Uterus (tissue), 4 donors: Measurements from ENCODE around the gene CTH. TPM values are rescaled to one million over a fixed set of nuclear protein-coding genes. Genes with fewer than 3 reads are reported as not detected.

Experiments
- DNase-seq, 2 donors: peaks; one replicate each; pipeline ENCODE4 v3.0.0-alpha.2; 2019 to 2020
- H3K27ac ChIP-seq, 2 donors: fragments of 200-600 bp; sonication (generic); 1 replicate in 1 of 2; 2 replicates in 1 of 2; pipeline ENCODE4 v1.5.1; 2016 to 2018
- H3K27me3 ChIP-seq, 2 donors: fragments of 200-600 bp; sonication (generic); one replicate each; pipeline ENCODE4 v1.5.1; 2018 to 2019; ENCODE audit warnings: control low read depth in 1 of 2
- H3K36me3 ChIP-seq, 2 donors: fragments of 200-600 bp; sonication (generic); one replicate each; pipeline ENCODE4 v1.5.1; 2019; ENCODE audit warnings: control low read depth in 1 of 2
- H3K4me1 ChIP-seq, 2 donors: fragments of 200-600 bp; sonication (generic); one replicate each; pipeline ENCODE4 v1.5.1; 2018 to 2019; ENCODE audit warnings: control low read depth in 1 of 2
- H3K4me3 ChIP-seq, 2 donors: fragments of 200-600 bp; sonication (generic); 1 replicate in 1 of 2; 2 replicates in 1 of 2; pipeline ENCODE4 v1.5.1; 2018 to 2019; ENCODE audit warnings: mild to moderate bottlenecking in 1 of 2
- H3K9me3 ChIP-seq, 2 donors: fragments of 200-600 bp; sonication (generic); one replicate each; pipeline ENCODE4 v1.5.1; 2019; ENCODE audit warnings: control low read depth in 1 of 2
- POLR2A ChIP-seq, 2 donors: fragments of 450-650 bp; IDR thresholded peaks; one replicate each; pipeline ENCODE4 v1.6.1; 2016; ENCODE audit warnings: antibody characterized with exemption in 2 of 2, mild to moderate bottlenecking in 1 of 2, moderate library complexity in 1 of 2
- intact Hi-C: fragments of 100-400 bp; cut with DNase I; formaldehyde crosslinking; loops from one replicate; pipeline ENCODE4 v1.15.1; 2023; ENCODE audit warnings: low total_unique reads
- total RNA-seq, 4 donors: library from RNA; depleted of rRNA in 3 of 4; stranded (reverse); fragments of >200 nt in 3 of 4; gene quantifications; one replicate each; pipeline versions ENCODE4 v1.1.0 to v1.2.4, GENCODE V29; 2014 to 2023
- TF ChIP-seq, protein P1 (sequence below), 4 experiments: fragments of 200-600 bp in 2 of 4; fragments of 450-650 bp in 2 of 4; sonication (generic) in 2 of 4; IDR thresholded peaks; one replicate each; pipeline ENCODE4 v1.5.1; 2016 to 2019; ENCODE audit warnings: antibody characterized with exemption in 4 of 4, mild to moderate bottlenecking in 2 of 4, moderate library complexity in 1 of 4
- donor health status: DM: yes; HTN: yes; CAD: no.

CTH gene
- total RNA-seq, 4 donors from 2014 or later: 1.0 to 11.2 (median 3.5) TPM

DNA sequence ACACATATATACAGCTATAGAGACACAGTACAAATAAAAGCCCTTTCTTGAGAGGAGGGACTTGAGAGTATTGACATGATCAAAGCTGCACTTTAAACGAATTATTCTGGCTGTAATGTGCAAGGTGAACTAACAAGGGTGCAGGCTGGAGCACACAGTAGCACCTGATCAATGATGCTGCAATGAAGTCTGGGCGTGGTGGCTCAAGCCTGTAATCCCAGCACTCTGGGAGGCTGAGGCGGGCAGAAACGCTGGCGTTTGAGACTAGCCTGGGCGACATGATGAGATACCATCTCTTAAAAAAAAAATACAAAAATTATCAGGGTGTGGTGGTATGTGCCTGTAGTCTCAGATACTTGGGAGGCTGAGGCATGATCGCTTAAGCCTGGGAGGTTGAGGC lies 14.1 kb upstream of the CTH start:
- no peaks in the 10 kb centered on the region for H3K9me3 ChIP-seq
- TF ChIP-seq, protein P1, sequence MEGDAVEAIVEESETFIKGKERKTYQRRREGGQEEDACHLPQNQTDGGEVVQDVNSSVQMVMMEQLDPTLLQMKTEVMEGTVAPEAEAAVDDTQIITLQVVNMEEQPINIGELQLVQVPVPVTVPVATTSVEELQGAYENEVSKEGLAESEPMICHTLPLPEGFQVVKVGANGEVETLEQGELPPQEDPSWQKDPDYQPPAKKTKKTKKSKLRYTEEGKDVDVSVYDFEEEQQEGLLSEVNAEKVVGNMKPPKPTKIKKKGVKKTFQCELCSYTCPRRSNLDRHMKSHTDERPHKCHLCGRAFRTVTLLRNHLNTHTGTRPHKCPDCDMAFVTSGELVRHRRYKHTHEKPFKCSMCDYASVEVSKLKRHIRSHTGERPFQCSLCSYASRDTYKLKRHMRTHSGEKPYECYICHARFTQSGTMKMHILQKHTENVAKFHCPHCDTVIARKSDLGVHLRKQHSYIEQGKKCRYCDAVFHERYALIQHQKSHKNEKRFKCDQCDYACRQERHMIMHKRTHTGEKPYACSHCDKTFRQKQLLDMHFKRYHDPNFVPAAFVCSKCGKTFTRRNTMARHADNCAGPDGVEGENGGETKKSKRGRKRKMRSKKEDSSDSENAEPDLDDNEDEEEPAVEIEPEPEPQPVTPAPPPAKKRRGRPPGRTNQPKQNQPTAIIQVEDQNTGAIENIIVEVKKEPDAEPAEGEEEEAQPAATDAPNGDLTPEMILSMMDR (IDR thresholded peaks at IDR 0.05): no peak
- no peak for TF ChIP-seq POLR2A (IDR thresholded peaks at IDR 0.05)
- no peaks in the 10 kb centered on the region for H3K4me1 ChIP-seq
- H3K4me3 ChIP-seq: no peak overlapping the region
- intact Hi-C loops: no loop called here
- no peak overlapping the region for H3K27ac ChIP-seq
- no peaks in the 10 kb centered on the region for H3K27me3 ChIP-seq
- DNase-seq: no peak
- no peaks in the 10 kb centered on the region for H3K36me3 ChIP-seq

DNA sequence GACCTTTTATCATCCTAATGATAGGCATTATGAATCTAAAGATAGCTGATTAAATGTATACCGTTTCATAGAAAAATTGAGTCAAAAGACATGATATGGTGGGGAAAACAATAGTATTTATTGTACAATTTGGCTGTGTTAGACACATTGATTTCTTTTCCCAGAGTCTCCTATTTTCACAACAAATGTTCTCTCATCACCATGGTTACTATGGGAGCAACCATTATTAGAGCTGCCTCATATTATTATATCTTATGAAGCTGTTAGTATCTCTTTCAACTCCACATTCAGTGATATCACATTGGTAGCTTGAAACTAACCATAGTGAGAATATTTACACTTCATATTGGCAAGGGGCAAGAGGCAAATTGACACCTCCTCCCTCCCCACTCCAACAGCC lies 10.7 kb upstream of the CTH start:
- H3K9me3 ChIP-seq: no peaks in the 10 kb centered on the region
- H3K4me1 ChIP-seq: no peaks in the 10 kb centered on the region
- H3K27me3 ChIP-seq: no peaks in the 10 kb centered on the region
- DNase-seq: no peak
- H3K27ac ChIP-seq: no peak overlapping the region
- no peak for TF ChIP-seq POLR2A (IDR thresholded peaks at IDR 0.05)
- TF ChIP-seq, protein P1 (IDR thresholded peaks at IDR 0.05): no peak
- intact Hi-C loops: no loop called here
- H3K4me3 ChIP-seq: no peak overlapping the region
- H3K36me3 ChIP-seq: no peaks in the 10 kb centered on the region

DNA sequence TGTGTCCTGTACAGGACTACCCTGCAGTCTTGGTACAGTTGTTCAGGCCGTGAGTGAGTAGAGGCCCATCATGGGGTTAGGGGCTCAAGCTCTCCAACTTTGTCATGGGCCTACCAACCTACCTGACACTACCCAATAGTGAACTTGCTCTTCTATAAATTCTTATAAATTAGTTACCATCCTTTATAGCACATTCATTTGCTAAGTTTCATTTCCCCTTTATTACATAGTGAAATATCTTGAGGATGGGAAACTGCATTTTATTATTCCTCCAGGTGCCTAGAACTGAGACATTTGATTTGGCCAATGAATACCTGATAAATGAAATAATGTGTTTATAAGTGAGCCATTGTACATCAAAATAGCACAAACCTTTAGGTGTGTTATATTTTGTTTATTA lies 9.1 kb upstream of the CTH start:
- Histone ChIP-seq H3K4me1 (no peaks in the 10 kb centered on the region), H3K27ac (no peak overlapping the region), H3K9me3 (no peaks in the 10 kb centered on the region), H3K4me3 (no peak overlapping the region), H3K27me3 (no peaks in the 10 kb centered on the region), H3K36me3 (no peaks in the 10 kb centered on the region)
- intact Hi-C loops: no loop called here
- DNase-seq: no peak
- no peak for TF ChIP-seq POLR2A (IDR thresholded peaks at IDR 0.05)
- TF ChIP-seq, protein P1 (IDR thresholded peaks at IDR 0.05): no peak

DNA sequence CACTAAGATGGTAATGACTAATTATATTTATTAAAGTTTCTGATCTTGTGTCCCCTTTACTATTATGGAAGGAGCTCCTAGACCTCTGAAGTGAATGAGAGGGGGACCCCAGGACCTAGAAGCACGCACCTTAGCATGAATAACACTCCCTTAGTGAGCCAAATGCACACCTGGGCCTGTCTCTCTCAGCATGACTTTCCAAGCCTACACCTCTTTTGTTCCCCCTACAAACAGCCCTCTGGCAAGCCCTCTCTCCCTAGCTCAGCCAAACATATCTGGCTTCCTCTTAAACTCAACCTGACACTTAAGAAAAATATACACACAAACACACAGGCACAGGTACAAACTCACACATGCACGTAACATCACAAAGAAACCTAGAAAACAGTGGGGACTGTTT lies 7.3 kb upstream of the CTH start:
- H3K27ac ChIP-seq: no peak overlapping the region
- H3K4me1 ChIP-seq: no peaks in the 10 kb centered on the region
- intact Hi-C loops: no loop called here
- no peaks in the 10 kb centered on the region for H3K36me3 ChIP-seq
- no peaks in the 10 kb centered on the region for H3K27me3 ChIP-seq
- no peak for DNase-seq
- no peak overlapping the region for H3K4me3 ChIP-seq
- no peak for TF ChIP-seq POLR2A (IDR thresholded peaks at IDR 0.05)
- TF ChIP-seq, protein P1 (IDR thresholded peaks at IDR 0.05): no peak
- no peaks in the 10 kb centered on the region for H3K9me3 ChIP-seq

DNA sequence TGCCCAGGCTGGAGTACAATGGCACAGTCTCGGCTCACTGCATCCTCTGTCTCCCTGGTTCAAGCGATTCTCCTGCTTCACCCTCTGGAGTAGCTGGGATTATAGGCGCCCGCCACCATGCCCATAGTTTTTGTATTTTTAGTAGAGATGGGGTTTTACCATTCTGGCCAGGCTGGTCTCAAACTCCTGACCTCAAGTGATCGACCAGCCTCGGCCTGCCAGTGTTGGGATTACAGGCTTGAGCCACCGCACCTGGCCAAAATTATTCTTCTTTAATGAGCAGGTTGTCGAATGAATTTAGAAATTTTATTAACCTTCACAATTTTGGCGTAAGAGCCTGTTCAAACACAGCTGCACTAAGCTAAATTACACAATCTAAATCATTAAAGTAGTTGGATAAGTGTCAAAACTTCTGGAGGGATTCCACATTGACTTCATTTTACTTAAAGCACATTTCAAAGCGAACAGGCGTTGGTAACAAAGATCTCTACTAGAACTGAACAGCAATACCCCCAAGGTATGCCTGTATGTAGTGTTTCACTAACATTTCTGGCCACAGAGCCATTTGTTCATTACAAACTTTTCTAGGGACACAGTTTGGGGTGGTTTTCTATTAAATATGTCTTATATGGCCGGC lies 5.2 kb upstream of the CTH start:
- no peaks in the 10 kb centered on the region for H3K36me3 ChIP-seq
- H3K27ac ChIP-seq: no peak overlapping the region
- no peak for DNase-seq
- H3K4me3 ChIP-seq: no peak overlapping the region
- H3K4me1 ChIP-seq: no peaks in the 10 kb centered on the region
- H3K27me3 ChIP-seq: no peaks in the 10 kb centered on the region
- TF ChIP-seq, protein P1 (IDR thresholded peaks at IDR 0.05): no peak
- TF ChIP-seq POLR2A (IDR thresholded peaks at IDR 0.05): no peak
- H3K9me3 ChIP-seq: no peaks in the 10 kb centered on the region
- intact Hi-C loops: no loop called here
